Hippocampal formation (tissue), 2 donors: ENCODE results near the gene NDUFAF7.
"Not testable (repeated sequence)": the region's sequence is repeated elsewhere in the genome, so short reads cannot be mapped to it uniquely, and the experiment has no call there.

ENCODE experiments used
- DNase-seq, 2 donors: peaks; one replicate each; lab custom pipeline; 2025; lab: John Stamatoyannopoulos, UW

The NDUFAF7 gene

GRCh38 chr2:37281916-37282315, 50.5 kb downstream of the NDUFAF7 start:
- DNase-seq: no peak

GRCh38 chr2:37282746-37283145, 51.3 kb downstream of the NDUFAF7 start:
- DNase-seq: no peak

GRCh38 chr2:37283207-37283606, 51.7 kb downstream of the NDUFAF7 start:
- no peak for DNase-seq

DNA sequence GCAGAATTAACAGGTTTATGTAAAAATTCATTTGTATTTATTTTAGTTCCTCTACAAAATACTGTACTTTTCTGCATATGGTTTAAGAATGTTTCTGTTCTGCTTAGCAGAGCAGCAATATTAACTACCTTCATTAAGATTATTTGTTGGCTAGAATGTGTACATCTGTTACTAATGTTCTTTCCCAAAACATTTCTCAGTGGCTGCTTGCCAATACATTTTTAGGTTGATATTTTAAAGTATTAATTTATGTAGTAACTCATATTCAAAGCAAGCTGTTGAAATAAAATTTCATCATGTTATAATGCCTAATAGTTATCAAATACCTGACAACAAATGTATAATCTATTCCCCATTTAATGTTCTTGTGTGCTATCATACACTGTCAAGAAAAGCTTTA, 52.9 kb downstream of the NDUFAF7 start:
- no peak for DNase-seq

DNA sequence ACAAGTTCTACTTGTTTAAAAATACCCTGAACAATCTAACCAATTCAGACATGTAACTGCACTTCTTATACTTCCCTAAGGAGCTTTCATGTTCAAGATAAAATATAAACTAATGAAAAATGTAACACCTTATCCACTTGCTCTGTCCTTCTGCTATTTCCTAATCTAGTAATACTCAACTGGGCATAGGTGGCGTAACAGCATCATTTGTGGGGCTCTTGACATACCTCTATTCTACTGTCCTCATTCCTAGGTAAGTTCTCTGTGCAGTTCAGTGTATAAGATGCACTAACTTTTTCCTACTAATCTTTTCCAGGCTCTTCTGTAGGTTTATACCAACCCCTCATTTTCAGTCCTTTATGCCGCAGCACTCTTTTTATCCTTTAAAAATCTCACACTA, 56.5 kb downstream of the NDUFAF7 start:
- no peak for DNase-seq

DNA sequence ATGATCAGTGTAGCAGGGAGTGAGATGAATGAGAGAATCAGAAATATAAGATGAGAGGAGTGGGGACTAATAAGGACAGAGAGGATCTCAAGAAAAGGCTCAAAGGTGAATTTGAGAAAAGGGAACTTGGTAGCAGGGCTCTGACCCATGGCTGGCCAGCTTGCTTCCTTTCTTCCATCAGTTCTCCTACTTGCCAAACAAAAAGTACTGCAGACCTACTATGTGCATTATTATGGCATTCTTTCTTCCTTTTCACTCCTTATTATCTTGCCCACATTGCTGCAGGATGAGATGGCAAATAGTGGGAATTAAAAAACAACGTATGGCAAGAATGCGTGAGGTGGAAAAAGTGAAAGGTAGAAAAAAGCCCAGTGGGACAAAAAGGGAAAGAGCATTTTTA, 60.2 kb downstream of the NDUFAF7 start:
- DNase-seq: no peak

- not testable (repeated sequence) for DNase-seq
Observed at GRCh38 chr2:37294858-37295257, 63.4 kb downstream of the NDUFAF7 start.

- DNase-seq: no peak
Observed at GRCh38 chr2:37295469-37296073, 64.1 kb downstream of the NDUFAF7 start.

DNA sequence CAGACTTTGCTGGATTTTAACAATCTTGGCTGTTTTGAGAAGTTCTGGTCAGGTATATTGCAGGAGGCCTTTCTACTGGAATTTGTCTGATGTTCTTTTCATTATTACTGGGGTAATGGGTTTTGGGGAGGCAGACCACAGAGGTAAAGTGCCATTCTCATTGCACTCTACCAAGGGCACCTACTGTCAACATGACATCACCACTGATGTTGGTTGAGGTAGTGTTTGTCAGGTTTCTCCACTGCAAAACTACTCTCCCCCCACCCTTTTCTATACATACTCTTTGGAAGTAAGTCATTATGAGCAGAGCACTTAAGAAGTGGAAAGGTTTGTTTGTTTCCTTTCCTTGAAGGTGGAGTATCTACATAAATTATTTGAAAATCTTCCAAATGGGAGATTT, 66.2 kb downstream of the NDUFAF7 start:
- DNase-seq: no peak
